Kidney (tissue), 22 donors: ENCODE results near the gene DMXL1. TPM values are rescaled to one million over a fixed set of nuclear protein-coding genes. Genes with fewer than 3 reads are reported as not detected.

Experiments used
- DNase-seq, 5 donors: peaks; one replicate each; pipeline ENCODE4 v3.0.0-alpha.2; 2013 to 2020
- FAIRE-seq: peaks from 2 replicates; lab custom pipeline; 2012; peaks lifted over from hg19 to GRCh38; lab: Jason Lieb, UNC
- H3K27ac ChIP-seq, 2 donors: one replicate each; pipeline ENCODE4 v1.7.0; 2013; ENCODE audit warnings: low read depth in 2 of 2, low read length in 2 of 2, inconsistent platforms in 1 of 2
- H3K27me3 ChIP-seq: one replicate; pipeline ENCODE4 v1.7.1; 2013; ENCODE audit warnings: low read length, inconsistent platforms; ENCODE audit not compliant: control insufficient read depth, insufficient read depth
- H3K36me3 ChIP-seq, 3 donors: one replicate each; pipeline versions ENCODE4 v1.7.0 to v1.7.1; 2013; ENCODE audit warnings: low read length in 3 of 3, control low read depth in 1 of 3, inconsistent platforms in 1 of 3; ENCODE audit not compliant: insufficient read depth in 3 of 3, control insufficient read depth in 2 of 3
- H3K4me1 ChIP-seq, 3 donors: one replicate each; pipeline versions ENCODE4 v1.7.0 to v1.7.1; 2013; ENCODE audit warnings: low read length in 3 of 3, inconsistent platforms in 1 of 3, low read depth in 1 of 3; ENCODE audit not compliant: control insufficient read depth in 2 of 3, insufficient read depth in 2 of 3
- H3K4me3 ChIP-seq, 3 donors: one replicate each; pipeline versions ENCODE4 v1.7.0 to v1.8.1; 2013; ENCODE audit warnings: low read length in 3 of 3, control low read depth in 1 of 3, inconsistent platforms in 1 of 3
- H3K9ac ChIP-seq, 3 donors: one replicate each; pipeline versions ENCODE4 v1.7.0 to v1.7.1; 2013; ENCODE audit warnings: low read length in 3 of 3, control low read depth in 1 of 3, inconsistent platforms in 1 of 3
- H3K9me3 ChIP-seq, 3 donors: one replicate each; pipeline versions ENCODE4 v1.7.0 to v1.7.1; 2013; ENCODE audit warnings: low read length in 3 of 3, control low read depth in 1 of 3, inconsistent platforms in 1 of 3; ENCODE audit not compliant: control insufficient read depth in 2 of 3, insufficient read depth in 1 of 3
- intact Hi-C: fragments of 100-400 bp; cut with DNase I; formaldehyde crosslinking; loops from one replicate; pipeline ENCODE4 v1.11.1; 2022
- long read RNA-seq, 10 donors: library from polyadenylated mRNA in 1 of 10; unstranded in 1 of 10; transcript quantifications; one replicate each; pipeline ENCODE4 v2.0.0 and lab custom pipeline, GENCODE V29; 2021 to 2026
- polyA plus RNA-seq: library from polyadenylated mRNA; stranded (reverse); fragments of 350-450 nt; fragmentation: Illumina TruSeq; extraction: RNeasy Lipid Tissue Mini Kit (QIAGEN cat#74804); gene quantifications from one replicate; pipeline ENCODE4 v1.2.3, GENCODE V29; 2014; ENCODE audit warnings: low read depth, low replicate concordance; ENCODE audit not compliant: insufficient read depth
- total RNA-seq: library from RNA; stranded (reverse); fragmentation: NEBNext Ultra II Directional; extraction: Animal tissue kit (Norgen Biotek cat#: 25700); gene quantifications from one replicate; pipeline ENCODE4 v1.2.1, GENCODE V29; 2021
- TF ChIP-seq, protein P1 (sequence below): IDR thresholded peaks from 3 replicates; pipeline ENCODE4 v1.5.1; 2012; ENCODE audit warnings: mild to moderate bottlenecking, moderate library complexity, borderline replicate concordance; ENCODE audit not compliant: insufficient read depth; ENCODE audit errors: extremely low read depth
- donor health status: control.
- donor health status: control.
- donor health status: control.
- donor health status: control.
- donor health status: control.
- donor health status: DM: yes; HTN: yes; CAD: no.
- donor health status: Normal renal cell carcinoma (clear cell type).

The DMXL1 gene, protein sequence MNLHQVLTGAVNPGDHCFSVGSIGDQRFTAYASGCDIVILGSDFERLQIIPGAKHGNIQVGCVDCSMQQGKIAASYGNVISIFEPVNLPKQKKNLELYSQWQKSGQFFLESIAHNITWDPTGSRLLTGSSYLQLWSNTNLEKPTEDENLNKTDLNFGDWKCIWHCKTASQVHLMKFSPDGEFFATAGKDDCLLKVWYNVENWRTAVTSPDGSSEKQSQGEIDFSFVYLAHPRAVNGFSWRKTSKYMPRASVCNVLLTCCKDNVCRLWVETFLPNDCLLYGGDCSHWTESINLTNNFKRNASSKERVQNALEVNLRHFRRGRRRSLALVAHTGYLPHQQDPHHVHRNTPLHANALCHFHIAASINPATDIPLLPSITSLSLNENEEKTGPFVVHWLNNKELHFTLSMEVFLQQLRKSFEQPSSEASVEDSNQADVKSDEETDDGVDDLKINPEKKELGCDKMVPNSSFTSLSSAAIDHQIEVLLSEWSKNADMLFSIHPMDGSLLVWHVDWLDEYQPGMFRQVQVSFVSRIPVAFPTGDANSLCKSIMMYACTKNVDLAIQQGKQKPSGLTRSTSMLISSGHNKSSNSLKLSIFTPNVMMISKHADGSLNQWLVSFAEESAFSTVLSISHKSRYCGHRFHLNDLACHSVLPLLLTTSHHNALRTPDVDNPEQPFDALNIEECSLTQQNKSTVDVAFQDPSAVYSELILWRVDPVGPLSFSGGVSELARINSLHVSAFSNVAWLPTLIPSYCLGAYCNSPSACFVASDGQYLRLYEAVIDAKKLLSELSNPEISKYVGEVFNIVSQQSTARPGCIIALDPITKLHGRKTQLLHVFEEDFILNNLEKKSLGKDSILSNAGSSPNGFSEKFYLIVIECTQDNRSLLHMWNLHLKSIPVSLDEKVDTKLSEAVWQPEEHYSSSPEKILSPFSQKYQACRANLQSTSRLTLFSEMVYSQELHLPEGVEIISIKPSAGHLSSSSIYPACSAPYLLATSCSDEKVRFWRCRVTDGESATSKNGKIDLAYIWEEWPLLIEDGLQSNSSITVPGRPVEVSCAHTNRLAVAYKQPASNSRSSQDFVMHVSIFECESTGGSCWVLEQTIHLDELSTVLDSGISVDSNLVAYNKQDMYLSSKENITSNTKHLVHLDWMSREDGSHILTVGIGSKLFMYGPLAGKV (N-terminal part only)
- total RNA-seq (57.7 TPM), polyA plus RNA-seq (17.1 TPM)
- long read RNA-seq, donor 1: 0 reads
- long read RNA-seq, donor 2, partial matches to known transcripts: 0 of 2 reads
- long read RNA-seq, donor 2, other reads (novel, unspliced or antisense): 0 of 2 reads
- long read RNA-seq, donor 3: 0 reads
- long read RNA-seq, donor 4, full-length matches to known transcripts: 3 of 8 reads
- long read RNA-seq, donor 4, partial matches to known transcripts: 5 of 8 reads
- long read RNA-seq, donor 4, other reads (novel, unspliced or antisense): 0 of 8 reads
- long read RNA-seq, donor 5: 0 reads
- long read RNA-seq, donor 6: 0 reads
- long read RNA-seq, donor 7, partial matches to known transcripts: 16 of 20 reads
- long read RNA-seq, donor 7, other reads (novel, unspliced or antisense): 4 of 20 reads
- long read RNA-seq, donor 8, partial matches to known transcripts: 0 of 5 reads
- long read RNA-seq, donor 8, other reads (novel, unspliced or antisense): 5 of 5 reads
- long read RNA-seq, donor 9: 0 reads
- long read RNA-seq, donor 10: 0 reads

DNA sequence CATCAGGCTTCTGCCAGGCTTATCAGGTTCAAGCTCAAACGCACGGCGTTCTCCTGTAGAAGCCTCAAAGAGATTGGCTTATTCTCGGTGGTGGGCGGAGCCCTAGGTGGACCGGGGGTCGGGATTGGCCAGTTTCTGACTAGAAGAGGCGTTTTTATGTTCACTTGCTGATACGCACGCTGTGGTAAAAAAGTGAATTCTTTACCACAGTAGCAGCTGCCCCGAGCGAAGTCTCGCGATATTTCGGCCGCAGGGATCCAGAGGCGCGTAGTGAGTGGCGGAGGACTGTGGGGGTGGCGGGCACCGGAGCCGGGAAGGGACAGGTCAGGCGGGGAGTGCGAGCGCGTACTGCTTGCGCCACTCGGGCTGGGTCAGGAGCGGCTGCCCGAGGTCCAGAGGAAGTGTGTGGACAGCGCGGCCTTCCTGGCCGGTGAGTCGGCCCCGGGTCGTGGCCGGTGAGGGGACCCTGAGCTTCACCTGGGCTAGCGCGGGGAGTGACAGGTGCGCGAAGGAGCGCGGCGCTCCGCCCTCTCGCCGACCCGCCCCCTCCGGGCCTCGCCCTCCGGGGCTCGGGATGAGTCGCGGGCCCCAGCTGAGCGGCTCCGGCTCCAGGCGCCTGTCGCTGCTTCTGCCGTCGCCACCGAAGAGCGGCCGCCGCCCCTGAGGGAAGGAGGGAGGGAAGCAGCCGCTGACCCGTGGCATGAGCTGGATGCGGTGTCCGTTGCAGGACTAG, at the start of gene DMXL1:
DMXL1 (plus strand) TSS at position 260 of the 733 bp plus-strand sequence. CDS start 483 bp downstream, outside the sequence.
- H3K9ac ChIP-seq: peak within 1 kb of the TSS; percentile 92 to 97 (median 93)
- intact Hi-C loops: no loop called here
- TF ChIP-seq, protein P1, sequence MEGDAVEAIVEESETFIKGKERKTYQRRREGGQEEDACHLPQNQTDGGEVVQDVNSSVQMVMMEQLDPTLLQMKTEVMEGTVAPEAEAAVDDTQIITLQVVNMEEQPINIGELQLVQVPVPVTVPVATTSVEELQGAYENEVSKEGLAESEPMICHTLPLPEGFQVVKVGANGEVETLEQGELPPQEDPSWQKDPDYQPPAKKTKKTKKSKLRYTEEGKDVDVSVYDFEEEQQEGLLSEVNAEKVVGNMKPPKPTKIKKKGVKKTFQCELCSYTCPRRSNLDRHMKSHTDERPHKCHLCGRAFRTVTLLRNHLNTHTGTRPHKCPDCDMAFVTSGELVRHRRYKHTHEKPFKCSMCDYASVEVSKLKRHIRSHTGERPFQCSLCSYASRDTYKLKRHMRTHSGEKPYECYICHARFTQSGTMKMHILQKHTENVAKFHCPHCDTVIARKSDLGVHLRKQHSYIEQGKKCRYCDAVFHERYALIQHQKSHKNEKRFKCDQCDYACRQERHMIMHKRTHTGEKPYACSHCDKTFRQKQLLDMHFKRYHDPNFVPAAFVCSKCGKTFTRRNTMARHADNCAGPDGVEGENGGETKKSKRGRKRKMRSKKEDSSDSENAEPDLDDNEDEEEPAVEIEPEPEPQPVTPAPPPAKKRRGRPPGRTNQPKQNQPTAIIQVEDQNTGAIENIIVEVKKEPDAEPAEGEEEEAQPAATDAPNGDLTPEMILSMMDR: no peak
- peak within 1 kb of the TSS; percentile 95 to 97 for H3K27ac ChIP-seq
- peak within 1 kb of the TSS; percentile 89 to 98 (median 95) for H3K4me3 ChIP-seq
- H3K27me3 ChIP-seq: no peaks in the 10 kb centered on the region
- no peaks in the 10 kb centered on the region for H3K9me3 ChIP-seq
- FAIRE-seq (peak; percentile 55), DNase-seq (peak; percentile 99 to 100 (median 100))
- peaks cover 0 to 13% (median 0%) of the 10 kb centered on the region in 3 donors for H3K4me1 ChIP-seq
- no peaks in the 10 kb centered on the region for H3K36me3 ChIP-seq

DNA sequence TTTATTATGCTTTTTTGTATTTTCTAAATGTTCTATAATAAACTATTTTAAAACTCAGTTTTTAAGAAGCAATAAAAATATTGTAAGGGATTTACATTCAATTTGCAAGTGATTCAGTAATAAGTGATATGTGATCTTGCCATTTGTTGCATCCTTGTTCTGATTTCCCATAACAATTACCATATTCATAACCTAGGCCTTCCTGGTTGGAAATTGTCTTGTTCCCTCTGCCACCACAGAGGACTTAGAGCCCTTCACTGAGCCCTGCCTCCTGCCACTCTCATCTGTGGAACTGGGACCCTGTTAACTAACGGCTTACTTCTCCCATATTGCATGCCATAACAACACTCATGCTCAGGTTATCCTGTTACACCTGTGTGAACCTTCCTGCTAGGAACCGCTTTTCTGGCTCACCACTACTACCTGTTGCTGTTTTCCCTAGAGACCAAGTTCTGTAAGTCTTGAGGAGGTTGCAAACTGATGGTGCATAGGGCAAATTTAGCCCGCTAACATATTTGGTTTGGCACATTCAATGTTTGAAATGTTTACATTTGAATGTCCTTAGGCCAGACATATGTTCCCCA, 49.6 kb upstream of the DMXL1 start:
- H3K36me3 ChIP-seq: no peaks in the 10 kb centered on the region
- no peaks in the 10 kb centered on the region for H3K4me1 ChIP-seq
- H3K9ac ChIP-seq: no peak overlapping the region
- H3K4me3 ChIP-seq: no peak overlapping the region
- DNase-seq (no peak), FAIRE-seq (no peak)
- TF ChIP-seq, protein P1: no peak
- no peaks in the 10 kb centered on the region for H3K27me3 ChIP-seq
- H3K9me3 ChIP-seq: peaks cover 0 to 4% (median 0%) of the 10 kb centered on the region in 3 donors
- no peak overlapping the region for H3K27ac ChIP-seq
- intact Hi-C loops: no loop called here
